ENCODE results near the gene OXTR.

- no peak for TF ChIP-seq CTCF (IDR thresholded peaks at IDR 0.05; ENCODE audit: poor library complexity, severe bottlenecking)
- no peak for TF ChIP-seq EZH2 (IDR thresholded peaks at IDR 0.05; ENCODE audit: borderline replicate concordance, insufficient read depth, low read length, poor library complexity, severe bottlenecking)
These were observed 8.5 kb upstream of the OXTR start for GRCh38 chr3:8777978-8778267.
